Colon (tissue), 2 donors: ENCODE data around the gene ZBTB7C.

Experiments
- FAIRE-seq: peaks from 2 replicates; lab custom pipeline; 2012; peaks lifted over from hg19 to GRCh38; lab: Jason Lieb, UNC
- donor health status: control.
- donor health status: control.

Gene ZBTB7C

GRCh38 chr18:48215876-48216638, 193.1 kb downstream of the ZBTB7C start:
- no peak for FAIRE-seq

GRCh38 chr18:48213791-48214190, 195.4 kb downstream of the ZBTB7C start:
- no peak for FAIRE-seq

DNA sequence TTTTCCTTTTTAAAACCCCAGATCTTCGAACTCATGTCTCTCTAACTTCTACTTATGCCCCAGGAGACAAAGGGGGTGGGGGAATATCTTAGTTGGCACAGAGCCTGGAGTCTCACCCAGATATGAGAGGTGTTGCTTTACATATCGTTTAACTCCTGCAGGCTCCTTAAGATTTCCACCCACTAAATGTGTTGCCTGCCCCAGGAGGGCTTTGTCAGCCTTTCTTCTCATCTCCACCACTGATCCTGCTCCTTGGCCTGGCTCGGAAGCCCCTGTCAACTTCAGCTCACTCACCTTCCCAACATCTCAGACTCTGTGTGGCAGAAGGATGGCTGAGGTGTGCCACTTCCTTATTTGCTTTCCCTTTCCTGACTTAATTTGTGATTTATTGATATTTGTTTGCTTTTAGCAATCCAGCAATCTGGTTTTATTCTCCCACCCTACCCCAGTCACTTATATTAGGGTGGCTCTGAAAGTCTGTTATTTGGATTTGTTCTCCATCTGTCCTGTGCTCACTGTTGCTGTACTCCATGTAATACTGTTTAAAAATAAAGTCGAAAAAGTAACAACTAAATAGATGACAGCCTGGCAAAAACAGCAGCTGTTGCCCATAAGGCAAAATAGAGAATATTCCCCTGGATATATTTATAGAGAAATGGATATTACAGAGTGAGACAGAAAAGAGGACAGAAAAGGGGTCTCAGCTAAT, 200.6 kb downstream of the ZBTB7C start:
- FAIRE-seq, result no peak

DNA sequence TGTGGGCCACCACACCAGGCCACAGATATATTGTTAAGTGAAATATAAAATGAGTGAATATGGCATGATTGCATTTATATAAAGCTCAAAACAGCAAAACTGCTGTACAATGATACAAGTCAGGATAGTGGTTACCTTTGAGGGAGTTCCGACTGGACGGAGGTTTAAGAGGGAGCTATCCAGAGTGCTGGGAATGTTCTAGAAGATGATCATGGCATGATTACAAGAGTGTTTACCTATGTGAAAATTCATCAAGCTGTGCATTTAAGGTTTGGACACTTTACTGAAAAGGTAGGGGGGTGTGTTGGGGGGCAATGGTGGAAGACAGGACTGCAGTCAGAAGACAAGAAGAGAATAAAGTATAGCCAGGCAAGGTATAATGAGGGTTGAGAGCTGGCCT, 201.4 kb downstream of the ZBTB7C start:
- FAIRE-seq, result no peak

GRCh38 chr18:48206887-48207286, 202.3 kb downstream of the ZBTB7C start:
- FAIRE-seq, result no peak

- FAIRE-seq, result no peak
These were observed 205.1 kb downstream of the ZBTB7C start for GRCh38 chr18:48203961-48204666.

DNA sequence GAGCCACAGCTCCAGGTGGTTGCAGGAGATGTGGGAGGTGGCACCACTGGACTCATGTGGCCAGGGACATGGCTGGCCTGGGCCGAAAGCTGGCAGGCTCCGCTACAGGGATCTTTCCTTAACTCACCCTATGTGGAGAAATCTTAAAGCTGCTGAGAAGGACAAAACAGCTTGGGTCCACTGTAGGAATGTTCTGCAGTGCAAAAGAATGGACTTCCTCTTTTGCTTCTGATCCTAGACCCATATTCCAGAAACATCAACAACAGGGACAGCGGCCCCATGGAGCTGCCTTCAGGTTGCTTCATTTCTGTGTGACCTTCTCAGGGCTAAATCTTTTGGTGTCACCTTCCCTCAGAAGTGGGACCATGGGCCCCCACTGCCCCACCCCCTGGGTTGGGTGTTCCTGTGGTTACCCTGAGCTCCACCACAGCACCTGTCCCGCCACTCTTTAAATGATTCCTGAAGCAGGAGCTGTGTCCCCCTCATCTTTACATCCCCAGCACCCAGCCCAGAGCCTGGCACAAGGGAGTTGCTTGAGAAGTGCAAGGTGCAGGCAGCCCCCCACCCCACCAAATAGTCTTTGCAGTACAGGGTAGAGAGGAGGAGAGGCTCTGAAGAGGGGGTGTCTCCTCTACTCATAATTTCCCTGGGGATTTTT, 205.8 kb downstream of the ZBTB7C start:
- FAIRE-seq, result no peak

DNA sequence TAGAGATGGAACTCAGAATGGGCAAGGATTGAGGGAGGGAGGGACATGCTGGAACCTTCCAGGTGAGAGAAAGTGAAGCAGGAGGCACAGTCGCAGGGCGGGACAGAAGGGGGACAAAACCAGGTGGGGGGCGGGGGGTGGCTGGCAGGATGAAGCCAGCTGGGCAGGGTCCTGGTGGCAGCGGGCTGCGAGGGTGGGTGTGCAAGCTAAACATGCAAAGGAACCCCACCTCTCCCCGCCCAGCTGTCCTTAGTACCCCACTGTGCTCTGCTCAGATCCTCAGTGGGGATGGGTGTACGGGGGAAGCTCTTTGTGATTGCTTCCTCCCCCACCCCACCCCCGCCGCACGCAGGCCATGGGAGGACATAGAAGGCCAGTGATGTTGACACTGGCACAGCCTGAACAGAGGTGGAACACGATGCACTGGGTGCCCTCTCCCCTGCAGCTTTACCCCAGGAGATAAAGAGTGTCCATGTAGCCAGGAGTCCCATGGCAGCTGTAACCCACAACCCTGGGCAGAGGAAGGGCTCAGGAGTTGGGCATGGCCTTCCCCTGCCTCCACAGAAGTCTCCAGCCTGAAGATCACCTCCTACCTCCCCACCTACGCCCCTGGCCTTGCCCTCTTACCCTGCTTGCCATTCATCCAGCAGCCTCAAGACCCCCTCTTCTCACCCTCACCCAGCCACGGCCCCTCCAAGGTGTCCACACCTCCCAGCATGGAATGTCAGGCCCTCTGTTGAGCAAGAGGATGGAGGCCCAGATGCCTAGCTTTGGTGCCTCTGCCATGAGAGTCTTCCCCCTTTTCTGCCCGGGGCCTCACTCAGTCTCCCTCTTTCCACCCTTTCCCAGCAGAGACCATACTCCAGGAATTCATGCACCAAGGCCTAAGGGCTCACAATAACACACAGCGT, 206.6 kb downstream of the ZBTB7C start:
- FAIRE-seq, result no peak

GRCh38 chr18:48202006-48202348, 207.2 kb downstream of the ZBTB7C start:
- FAIRE-seq, result no peak

DNA sequence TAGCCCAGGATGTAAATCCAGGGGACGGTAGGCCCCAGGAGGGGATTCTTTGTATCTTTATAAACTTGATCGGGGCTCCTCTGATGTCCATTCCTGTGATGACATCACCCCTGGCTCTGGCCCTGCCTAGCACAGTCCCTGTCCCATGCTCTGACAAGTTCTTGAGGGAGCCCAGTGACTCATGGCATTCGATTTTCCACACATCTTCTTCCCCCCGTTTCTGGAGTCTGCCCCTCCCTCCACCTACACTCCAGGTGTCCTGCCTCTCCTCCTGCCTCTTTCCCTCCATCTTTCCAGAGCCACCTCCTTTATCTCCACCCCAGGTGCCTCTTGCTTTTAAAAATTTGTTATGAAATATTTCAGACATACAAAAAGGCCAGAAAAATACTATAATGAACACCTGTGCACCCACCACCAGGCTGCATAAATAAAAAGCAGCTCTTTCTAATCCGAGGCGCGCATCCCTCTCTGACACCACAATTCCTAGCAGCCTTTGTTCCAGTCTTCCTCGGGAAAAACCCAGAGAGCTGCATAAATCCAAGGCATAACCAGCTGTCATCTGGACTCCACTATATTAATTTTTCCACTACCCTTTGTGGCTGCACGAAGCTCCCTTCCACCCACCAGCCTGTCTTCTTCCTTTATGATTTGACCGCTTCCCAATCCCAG, 207.7 kb downstream of the ZBTB7C start:
- FAIRE-seq, result no peak

- FAIRE-seq, result no peak
These were observed 208.4 kb downstream of the ZBTB7C start for GRCh38 chr18:48200631-48201336.

DNA sequence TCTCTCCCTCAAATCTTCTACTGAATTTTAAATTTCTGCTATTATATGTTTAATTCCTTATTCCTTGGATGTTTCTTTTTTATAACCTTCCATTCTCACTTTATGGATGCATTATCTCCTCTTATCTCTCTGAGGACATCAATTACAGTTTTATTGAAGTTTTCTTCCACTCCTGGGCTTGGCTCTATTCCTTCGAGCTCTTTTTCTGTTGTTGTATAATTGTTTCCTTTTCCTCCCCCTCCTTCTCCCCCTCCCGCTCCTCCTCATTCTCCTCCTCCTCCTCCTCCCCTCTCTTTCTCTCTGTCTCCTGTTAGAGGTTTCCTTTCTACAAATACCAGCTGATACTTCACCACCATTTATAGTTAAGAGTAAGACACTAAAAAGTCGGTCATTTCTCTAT, 209.8 kb downstream of the ZBTB7C start:
- no peak for FAIRE-seq

GRCh38 chr18:48197819-48198218, 211.4 kb downstream of the ZBTB7C start:
- FAIRE-seq, result no peak

DNA sequence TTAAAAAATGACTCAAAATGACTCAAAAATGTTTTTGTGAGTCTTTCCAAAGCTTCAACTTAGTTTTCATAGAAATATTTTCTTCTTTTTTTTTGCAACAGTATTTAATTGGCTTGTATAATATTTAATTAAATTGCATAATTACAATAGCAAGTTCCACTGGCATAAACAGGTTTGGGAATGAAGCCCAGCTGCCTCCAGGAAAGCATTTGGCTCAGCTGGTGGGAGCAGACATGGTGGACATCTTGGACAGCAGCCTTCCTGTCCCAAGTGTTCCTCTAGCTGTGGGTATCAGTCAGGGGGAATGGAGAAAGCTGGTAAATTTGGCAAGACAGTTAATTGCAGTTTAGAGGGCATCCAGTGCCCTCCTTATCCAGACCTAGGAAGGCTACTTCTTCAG, 213.4 kb downstream of the ZBTB7C start:
- no peak for FAIRE-seq

- no peak for FAIRE-seq
These were observed 214.5 kb downstream of the ZBTB7C start for GRCh38 chr18:48194591-48195181.

GRCh38 chr18:48193521-48194492, 215.4 kb downstream of the ZBTB7C start:
- FAIRE-seq, result no peak

- no peak for FAIRE-seq
These were observed 216.6 kb downstream of the ZBTB7C start for GRCh38 chr18:48192542-48192941.

DNA sequence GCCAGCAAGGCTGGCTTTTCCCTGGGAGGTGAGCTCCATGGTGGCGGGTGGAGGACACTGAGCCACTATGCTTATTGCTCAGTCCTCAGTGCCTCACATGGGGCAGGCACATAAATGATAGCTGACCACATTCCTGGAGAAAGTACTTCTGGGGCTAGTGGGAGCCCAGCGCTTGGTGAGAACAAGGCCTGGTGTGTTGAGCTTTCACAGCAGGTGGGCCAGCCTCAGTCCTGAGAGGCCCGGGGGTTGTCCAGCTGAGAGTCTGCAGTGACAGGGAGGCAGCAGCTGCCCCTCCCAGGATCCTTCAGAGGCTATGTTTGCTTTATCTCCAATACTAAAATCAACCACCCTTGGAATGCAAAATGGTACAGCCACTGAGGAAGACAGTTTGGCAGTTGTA, 217.7 kb downstream of the ZBTB7C start:
- no peak for FAIRE-seq

GRCh38 chr18:48190994-48191393, 218.2 kb downstream of the ZBTB7C start:
- FAIRE-seq, result no peak
